Stimulated activated CD8-positive, alpha-beta memory T cell treated with anti-CD3 and anti-CD28 coated beads, Interleukin-15, amount 100 ng/mL, for 48 hours (primary cell): ENCODE measurements around the gene KRTAP20-4.

Source experiments
- DNase-seq, 2 donors: peaks; one replicate each; pipeline ENCODE4 v3.0.0-alpha.2; 2020; ENCODE audit warnings: low read depth in 2 of 2

The KRTAP20-4 gene

GRCh38 chr21:30652891-30653290 lies 32.5 kb downstream of the KRTAP20-4 start:
- no peak for DNase-seq

GRCh38 chr21:30668776-30669175 lies 48.3 kb downstream of the KRTAP20-4 start:
- DNase-seq, result no peak
